Eye (tissue), 1 donor: ENCODE measurements around the gene RPS8.
"Not testable (repeated sequence)": the region's sequence is repeated elsewhere in the genome, so short reads cannot be mapped to it uniquely, and the experiment has no call there.

Source experiments
- DNase-seq: peaks from one replicate; pipeline ENCODE4 v3.0.0-alpha.2; 2015

The RPS8 gene

GRCh38 chr1:44783697-44784093 lies 8.4 kb downstream of the RPS8 start:
- DNase-seq = no peak

- DNase-seq = peak; percentile 67
Measured at GRCh38 chr1:44784094-44785028, 9.0 kb downstream of the RPS8 start.

- DNase-seq = no peak
Measured at GRCh38 chr1:44785029-44785380, 9.7 kb downstream of the RPS8 start.

GRCh38 chr1:44785501-44786137 lies 10.3 kb downstream of the RPS8 start:
- DNase-seq = no peak

GRCh38 chr1:44786138-44786840 lies 10.9 kb downstream of the RPS8 start:
- DNase-seq = peak; percentile 85

- no peak for DNase-seq
Measured at GRCh38 chr1:44786841-44787426, 11.6 kb downstream of the RPS8 start.

- no peak for DNase-seq
Measured at GRCh38 chr1:44787506-44787905, 12.2 kb downstream of the RPS8 start.

- DNase-seq = no peak
Measured at GRCh38 chr1:44788120-44788860, 12.9 kb downstream of the RPS8 start, which contains the start of gene BEST4. BEST4 (minus strand) TSS chr1:44788170; CDS start chr1:44787705, 465 bp downstream.

GRCh38 chr1:44790968-44791801 lies 15.8 kb downstream of the RPS8 start:
- DNase-seq = no peak

GRCh38 chr1:44792736-44793502 lies 17.6 kb downstream of the RPS8 start:
- DNase-seq = no peak

- not testable (repeated sequence) for DNase-seq
Measured at GRCh38 chr1:44797886-44798285, 22.5 kb downstream of the RPS8 start.

GRCh38 chr1:44798481-44799365 lies 23.4 kb downstream of the RPS8 start:
- DNase-seq = no peak

GRCh38 chr1:44799770-44800584 lies 24.6 kb downstream of the RPS8 start, which contains the start of gene PLK3:
PLK3 (plus strand) TSS chr1:44800377; CDS start chr1:44800464, 87 bp downstream.
- peak; percentile 99 for DNase-seq

- no peak for DNase-seq
Measured at GRCh38 chr1:44801491-44802305, 26.4 kb downstream of the RPS8 start.

GRCh38 chr1:44802306-44803061 lies 27.1 kb downstream of the RPS8 start:
- DNase-seq = peak; percentile 84

GRCh38 chr1:44803062-44803311 lies 27.6 kb downstream of the RPS8 start:
- no peak for DNase-seq
